GM23338 (cell line): ENCODE results near the gene SDHA. TPM values are rescaled to one million over a fixed set of nuclear protein-coding genes. Genes with fewer than 3 reads are reported as not detected.

Experiments
- JUNB ChIP-seq: IDR thresholded peaks from one replicate; pipeline ENCODE4 v1.6.1; 2016; ENCODE audit warnings: antibody characterized with exemption; ENCODE audit not compliant: unreplicated experiment
- REST ChIP-seq: IDR thresholded peaks from one replicate; pipeline ENCODE4 v1.6.1; 2018; ENCODE audit warnings: antibody characterized with exemption; ENCODE audit not compliant: unreplicated experiment
- STAT1 ChIP-seq: IDR thresholded peaks from one replicate; pipeline ENCODE4 v1.6.1; 2016; ENCODE audit warnings: antibody characterized with exemption; ENCODE audit not compliant: unreplicated experiment
- ZNF114 ChIP-seq: fragments of 250-450 bp; sonication (Bioruptor Pico); IDR thresholded peaks from 2 replicates; pipeline ENCODE4 v1.5.0; 2020; ENCODE audit warnings: mild to moderate bottlenecking, moderate library complexity
- ZNF462 ChIP-seq: fragments of 250-450 bp; sonication (Bioruptor Pico); IDR thresholded peaks from 2 replicates; pipeline ENCODE4 v1.5.0; 2020; ENCODE audit warnings: mild to moderate bottlenecking, moderate library complexity
- polyA plus RNA-seq: library from polyadenylated mRNA; unstranded; fragments of >200 nt; fragmentation: Nextera tagmentation; extraction: Ambion mirVana; gene quantifications from 2 replicates; pipeline ENCODE4 v1.2.1, GENCODE V29; 2016
- total RNA-seq: library from RNA; depleted of rRNA; stranded (reverse); fragments of >200 nt; shearing (Covaris generic); gene quantifications from 2 replicates; pipeline ENCODE4 v1.2.3, GENCODE V29; 2014

SDHA gene
- total and polyA plus RNA-seq, 2 experiments from 2014 or later, result 62.2 to 70.6 TPM

GRCh38 chr5:169728-170094 is 48.4 kb upstream of the SDHA start (continued):
- no peak for TF ChIP-seq ZNF462 (CRISPR knock-in tag)
- no peak for TF ChIP-seq STAT1
- TF ChIP-seq REST, result no peak
- no peak for TF ChIP-seq JUNB
- no peak for TF ChIP-seq ZNF114
